SKM-1 (cell line): ENCODE measurements around the gene KASH5.

Experiments used
- DNase-seq: peaks from one replicate; lab custom pipeline; 2025; ENCODE audit not compliant: unreplicated experiment; lab: John Stamatoyannopoulos, UW

KASH5 gene

DNA sequence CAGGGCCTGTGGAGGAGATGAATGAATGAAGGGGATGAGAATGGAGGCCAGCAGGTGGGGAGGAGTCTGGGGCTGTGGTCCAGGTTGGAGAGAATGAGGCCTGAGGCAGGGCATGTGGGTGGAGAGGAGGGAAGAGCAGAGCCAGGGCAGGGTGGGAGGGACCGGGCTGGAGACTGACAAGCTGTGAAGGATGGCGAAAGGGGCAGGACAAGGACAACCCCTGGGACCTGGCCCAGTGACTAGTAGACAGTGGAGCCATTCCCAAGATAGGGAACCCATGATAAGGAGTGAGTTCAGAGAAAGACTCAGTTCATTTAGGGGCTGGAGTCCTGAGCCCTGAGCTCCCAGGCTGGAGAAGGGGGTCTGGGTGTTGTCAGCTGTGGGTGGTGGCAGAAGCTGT is 32.2 kb downstream of the KASH5 start:
- DNase-seq, result no peak

DNA sequence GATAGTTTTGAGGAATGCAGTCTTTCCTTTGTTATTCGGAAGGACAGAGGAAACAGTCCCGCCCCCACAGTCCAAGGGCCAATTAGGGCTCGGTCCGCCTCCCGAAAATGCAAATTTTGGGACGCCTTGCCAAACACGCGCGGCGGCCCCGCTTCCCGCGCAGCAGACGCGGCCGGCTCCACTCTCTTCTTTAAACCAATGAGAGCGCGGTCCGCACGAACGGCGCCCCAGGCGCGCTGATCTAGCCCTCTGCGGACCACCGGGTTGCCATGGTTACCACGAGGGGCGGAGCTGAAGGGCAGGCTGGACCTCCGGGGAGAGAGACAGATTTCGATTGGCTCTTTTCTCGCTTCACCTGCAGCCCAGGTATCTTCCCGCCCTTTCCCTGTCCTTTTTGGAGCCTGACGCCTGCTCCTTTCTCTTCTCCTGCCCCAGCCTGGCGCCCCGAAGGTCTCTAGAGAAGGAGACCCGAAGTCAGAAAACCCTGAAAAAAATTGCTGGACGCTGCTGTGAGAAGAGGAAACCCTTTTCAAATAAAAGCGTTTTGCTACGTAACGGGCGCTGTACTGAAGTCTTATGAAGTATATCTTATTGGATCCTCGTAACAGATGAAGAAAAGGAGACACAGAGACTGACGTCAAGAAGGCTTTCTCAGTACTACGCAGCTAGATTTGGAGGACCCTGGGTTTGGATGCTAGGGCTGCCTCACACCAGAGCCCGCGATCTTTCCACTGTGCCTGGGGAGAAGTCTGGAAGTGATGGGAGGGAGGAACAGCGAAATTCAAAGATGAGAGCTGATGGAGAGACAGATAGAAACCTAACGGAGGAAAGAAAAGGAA is 33.2 kb downstream of the KASH5 start:
- no peak for DNase-seq

DNA sequence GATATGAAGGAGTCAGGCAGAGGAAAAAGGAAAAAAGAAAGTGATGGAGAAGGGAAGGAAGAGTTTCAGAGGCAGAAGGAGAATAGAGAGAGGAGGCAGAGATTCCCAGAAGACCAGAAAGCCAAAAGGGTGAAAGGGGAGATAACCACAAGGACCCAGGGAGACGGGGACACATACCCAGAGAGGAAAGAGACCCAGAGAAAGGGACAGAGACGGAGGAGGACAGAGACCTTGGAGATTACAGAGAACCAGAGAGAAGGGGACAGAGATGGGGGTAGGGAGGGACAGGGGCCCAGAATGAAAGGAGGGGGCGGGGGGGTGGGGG is 33.8 kb downstream of the KASH5 start:
- no peak for DNase-seq

DNA sequence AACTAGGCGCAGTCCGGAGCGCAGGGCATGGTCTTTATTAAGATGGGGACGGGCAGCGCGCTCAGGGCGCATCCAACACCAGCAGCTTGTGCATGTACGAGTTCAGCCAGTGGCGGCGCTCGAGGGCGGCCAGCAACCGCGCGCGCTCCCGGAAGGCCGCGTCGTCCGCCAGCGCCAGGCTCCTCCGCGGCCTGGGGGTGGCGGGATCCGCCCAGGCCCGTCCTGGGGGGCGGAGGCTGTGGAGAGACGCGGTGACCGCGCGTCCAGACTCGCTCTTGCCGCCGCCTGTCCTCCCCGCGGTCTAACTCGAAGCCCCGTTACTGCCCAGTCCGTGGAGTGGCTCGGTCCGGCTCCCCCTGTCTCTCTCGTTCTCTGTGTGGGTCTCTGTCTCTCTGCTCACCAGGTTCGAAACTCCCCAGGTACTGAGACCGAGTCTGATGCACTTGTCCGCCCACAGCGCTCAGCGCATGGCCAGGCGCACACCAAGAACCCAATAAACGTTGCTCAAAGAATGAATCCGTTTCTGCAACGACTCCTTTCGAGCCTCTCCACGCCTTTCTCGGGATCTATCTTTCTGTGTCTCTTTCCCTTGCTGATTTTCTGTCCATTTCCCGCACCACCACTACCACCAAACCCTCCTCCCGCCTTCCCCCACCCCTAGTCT is 34.5 kb downstream of the KASH5 start:
- no peak for DNase-seq

DNA sequence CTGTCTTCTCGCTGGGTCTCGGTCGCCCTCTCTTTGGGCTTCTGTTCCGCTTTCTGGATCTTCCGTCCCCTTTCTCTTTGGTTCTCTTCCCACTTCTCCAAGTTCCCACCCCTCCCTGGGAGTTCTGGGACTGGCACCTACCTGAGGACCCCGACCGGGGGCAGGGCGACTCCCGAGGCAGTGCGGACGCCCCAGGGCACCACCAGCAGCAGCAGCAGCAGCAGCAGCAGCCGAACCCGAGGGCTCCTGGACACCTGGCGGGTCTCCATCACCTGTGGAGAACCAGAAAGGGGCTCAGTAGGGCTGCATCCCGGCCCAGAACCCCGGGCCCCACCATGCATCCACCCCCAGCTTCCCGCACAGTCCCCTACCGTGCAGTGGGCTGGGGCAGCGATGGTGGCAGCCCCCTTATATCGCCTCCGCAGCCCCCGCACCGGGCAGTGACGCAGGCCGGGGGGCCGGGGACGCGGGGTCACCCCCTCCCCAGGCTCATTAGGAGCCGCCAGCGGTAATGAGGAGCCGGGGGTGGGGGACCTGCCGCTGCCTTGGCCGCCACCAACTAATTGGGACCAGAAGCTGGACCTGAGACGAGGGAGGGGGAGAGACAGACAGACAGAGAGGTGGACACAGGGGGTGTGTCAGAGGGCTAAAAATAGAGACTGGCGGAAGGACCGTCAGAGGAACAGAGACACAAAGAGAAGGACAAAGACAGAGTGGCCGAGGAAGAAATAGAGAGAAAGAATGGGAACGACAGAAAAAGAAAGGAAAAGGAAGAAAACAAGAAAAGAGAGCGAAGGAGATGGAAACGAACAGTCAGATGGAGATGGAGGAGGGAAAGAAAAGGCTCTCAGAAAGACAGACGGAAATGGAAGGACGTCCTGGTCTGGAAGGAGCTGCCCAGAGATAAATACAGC is 35.3 kb downstream of the KASH5 start, which contains the start of gene PTH2:
Gene PTH2, minus strand, starts transcription at position 371 of the 914 bp plus-strand sequence. Its CDS starts 102 bp downstream, at position 269.
- DNase-seq, result no peak

DNA sequence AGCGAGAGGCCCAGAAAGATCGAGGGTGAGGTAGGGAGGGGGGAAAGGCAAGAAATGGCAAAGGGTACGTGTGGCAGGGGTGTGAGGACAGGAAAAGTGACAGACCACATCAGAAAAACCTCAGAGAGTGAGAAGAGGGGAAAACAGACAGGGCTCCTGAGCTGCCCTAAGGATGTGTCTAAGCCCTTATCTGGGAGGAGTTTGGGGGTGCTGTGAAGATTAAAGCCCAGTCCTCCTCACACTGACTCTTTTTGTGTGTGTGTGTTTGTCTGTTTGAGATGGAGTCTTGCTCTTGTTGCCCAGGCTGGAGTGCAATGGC is 35.9 kb downstream of the KASH5 start:
- no peak for DNase-seq

DNA sequence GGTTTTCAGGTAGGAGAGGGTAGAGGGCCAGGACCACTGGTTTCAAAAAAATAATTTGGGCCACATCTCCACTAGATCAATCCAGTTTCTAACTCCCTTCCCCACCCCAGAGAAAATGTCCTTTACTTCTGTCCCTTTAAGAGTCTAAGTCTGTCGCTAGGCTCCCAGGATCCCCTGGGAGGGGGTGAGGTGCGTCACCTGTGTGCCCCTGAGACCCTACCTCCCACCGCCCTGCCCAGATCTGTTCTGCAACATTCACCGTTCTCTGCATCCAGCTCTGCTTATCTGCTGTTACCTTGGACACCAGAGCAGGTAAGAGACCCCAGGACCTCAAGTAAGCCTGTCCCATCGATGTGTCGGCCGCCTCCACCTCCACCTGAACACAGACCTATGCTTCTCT is 37.1 kb downstream of the KASH5 start, which contains the start of gene GFY:
Gene GFY, plus strand, starts transcription at position 211 of the 400 bp plus-strand sequence. CDS start 1,043 bp downstream, outside the sequence.
- DNase-seq, result no peak

DNA sequence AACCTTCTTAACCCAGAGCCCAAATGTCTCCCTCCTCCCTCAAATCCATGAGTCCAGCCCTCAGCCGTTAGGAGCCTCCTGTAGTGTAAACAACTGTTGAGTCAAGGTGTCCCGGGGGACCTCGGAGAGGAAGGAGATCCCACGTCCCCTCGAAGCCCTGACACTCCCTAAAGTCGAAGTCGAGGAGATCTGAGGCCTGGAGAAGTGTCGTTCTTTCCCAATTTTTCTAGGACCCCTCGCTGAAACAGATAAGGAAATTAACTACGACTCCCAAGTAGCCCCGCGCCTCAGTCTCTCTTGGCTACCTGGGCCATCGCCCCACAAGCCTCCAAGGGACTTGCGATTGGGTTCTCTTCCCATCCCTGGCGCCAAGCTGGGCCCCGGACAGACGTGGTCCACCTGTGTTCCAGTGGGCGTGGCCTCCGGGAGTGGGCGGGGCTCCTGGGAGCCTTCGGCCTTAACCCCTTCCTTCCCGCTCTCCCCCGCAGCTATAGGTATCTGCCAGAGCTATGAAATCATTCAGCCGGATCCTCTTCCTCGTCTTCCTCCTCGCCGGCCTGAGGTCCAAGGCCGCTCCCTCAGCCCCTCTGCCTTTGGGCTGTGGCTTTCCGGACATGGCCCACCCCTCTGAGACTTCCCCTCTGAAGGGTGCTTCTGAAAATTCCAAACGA is 38.0 kb downstream of the KASH5 start:
- DNase-seq, result no peak

DNA sequence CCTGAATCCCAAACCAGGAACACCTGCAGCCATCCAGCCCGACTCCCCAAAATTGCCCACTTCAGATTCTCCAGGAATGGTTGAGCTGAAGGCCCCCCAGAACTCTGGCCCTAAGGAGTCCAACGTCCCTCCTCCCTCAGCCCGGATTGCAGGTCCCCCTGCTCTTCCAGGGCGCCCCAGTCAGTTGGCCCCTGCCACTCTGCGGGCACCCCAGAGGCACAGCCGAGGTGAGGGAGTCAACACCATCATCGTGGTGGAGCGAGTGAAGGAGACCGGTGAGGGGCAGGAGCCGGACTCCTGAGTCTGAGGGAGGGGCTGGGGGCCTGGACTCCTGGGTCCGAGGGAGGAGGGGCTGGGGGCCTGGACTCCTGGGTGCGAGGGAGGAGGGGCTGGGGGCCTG is 39.3 kb downstream of the KASH5 start:
- DNase-seq, result no peak

DNA sequence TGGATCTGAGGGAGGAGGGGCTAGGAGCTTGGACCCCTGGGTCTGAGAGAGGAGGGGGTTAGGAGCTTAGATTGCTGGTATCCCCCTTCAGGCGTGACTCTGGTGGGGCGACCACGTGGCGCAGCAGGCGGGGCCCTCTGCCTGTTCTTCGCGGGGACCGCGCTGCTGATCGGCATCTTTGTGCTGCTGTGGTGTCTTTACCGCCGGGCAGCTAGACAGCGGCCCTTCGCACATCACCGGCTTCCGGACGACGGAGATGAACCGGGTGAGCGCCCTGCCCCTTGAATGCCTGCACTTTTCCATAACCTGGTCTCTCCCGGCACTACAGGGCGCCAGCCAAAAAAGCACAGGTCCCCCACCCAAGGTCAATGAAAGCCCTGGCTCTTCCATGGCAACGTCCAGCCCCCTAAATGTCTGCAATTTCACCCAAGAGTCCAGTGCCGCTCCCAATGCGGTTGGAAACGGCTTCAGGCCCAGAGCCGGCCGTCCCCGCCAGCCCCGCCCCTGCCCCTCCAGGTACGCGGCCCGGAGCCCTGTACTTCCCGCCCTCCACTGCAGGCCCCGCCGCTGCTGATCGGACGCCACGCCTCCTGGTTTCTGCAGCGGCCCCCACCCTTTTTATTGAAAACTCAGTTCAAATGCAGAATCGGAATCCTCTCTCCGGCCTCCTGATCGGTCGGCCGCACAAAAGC is 40.0 kb downstream of the KASH5 start:
- no peak for DNase-seq

DNA sequence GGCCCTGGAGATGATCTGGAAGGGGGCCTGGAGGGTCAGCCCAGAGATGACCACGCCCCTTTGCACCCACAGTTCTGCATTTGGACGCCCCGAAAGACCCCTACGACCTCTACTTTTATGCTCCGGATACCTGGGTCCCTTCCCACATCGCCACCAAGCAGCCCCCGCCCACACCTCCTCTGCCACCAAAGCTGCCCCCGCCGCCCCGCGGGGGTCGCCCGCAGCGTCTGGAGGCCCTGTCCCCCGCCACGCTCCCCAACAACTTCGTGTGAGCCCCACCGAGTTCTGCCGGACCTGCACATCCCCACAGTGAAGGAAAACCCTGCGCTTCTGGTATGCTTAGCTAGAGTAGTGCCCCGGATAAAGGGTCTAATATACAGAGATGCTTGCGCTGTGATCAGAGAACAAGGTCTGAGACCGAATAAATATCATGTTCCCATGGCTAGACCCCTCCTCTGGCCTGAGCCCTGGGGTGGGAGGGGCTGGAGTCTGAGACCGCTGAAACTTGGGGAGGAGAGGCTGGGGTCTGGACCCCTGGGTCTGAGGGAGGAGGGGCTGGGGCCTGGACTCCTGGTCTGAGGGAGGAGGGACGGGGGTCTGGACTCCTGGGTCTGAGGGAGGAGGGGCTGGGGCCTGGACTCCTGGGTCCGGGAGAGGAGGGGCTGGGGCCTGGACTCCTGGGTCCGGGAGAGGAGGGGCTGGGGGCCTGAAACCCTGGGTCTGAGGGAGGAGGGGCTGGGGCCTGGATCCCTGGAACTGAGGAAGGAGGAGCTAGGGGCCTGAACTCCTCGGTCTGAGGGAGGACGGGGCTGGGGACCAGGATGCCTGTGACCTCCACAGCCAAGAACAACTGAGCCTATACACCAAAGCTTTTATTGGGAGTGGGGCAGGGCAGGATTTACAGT is 40.8 kb downstream of the KASH5 start:
- no peak for DNase-seq

DNA sequence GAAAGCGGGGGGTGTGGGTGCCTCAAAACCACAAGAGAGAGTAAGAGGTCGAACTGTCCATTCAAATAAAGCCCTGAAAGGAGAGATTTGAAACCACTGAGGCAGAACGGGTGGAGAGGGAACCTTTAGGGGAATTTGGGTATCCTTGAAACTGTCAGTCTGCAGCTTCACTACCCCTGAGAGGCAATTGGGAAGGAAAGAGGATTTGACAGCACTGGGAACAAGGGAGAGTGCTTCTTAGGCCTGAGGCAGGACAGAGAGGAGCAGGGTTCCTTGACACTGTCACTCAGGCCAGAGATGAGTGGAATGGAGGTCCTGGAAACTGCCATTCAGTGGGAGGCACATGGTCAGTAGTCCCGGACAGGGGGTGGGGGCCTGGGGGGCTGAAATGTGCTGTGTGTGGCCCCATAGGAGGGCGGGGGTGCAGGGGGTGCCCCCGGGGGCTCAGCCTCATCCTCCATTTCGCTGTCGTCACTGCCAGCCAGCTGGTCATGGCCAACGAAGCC is 42.2 kb downstream of the KASH5 start:
- no peak for DNase-seq

DNA sequence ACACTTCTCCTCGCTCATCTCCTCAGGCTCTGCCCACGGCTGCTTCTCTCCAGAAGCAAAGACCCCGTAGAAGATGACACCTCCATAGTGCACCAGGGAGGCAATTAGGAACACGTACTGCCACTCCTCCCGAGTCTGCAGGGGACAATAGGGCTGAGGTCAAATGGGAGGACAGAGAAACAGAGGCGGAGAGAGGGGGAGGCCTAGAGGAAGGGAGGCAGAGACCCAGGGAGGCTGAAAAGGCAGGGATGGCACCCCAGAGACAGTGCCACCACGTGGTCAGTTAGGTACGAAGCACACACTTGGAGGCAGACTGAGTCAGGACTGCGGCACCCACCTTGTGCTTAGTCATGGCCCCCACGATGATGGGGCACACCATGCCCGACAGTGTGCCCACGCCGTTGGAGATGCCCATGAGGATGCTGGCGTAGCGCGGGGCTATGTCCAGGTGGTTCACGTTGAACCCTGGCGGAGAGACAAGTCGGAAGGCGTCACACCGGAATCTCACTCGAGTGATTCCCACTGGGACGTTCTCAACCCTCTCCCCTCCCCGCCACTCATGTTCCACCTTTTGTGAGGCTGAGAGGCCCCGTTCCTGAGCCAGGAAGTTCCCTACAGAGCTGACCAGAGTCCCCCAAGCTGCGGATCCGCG is 42.8 kb downstream of the KASH5 start:
- peak; percentile 11 for DNase-seq

DNA sequence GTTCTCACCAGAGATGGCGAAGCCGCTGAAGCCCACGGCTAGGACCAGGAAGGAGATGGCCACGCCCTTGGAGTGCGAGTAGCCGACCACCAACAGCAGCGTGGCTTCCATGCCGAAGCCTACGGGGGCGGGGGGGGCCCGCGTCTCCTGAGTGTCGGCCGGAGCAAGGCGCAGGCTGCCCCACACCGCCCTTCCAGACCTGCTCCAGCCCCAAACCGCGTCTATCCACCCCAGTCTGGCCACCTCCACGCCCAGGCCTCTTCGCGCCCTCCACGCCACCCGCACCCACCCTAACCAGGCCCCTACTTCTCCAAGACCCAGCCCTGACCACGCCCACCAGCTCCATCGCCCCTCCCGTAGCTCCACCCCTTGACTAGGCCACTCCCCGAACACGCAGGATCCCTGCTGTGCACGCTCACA is 43.3 kb downstream of the KASH5 start:
- DNase-seq, result no peak

DNA sequence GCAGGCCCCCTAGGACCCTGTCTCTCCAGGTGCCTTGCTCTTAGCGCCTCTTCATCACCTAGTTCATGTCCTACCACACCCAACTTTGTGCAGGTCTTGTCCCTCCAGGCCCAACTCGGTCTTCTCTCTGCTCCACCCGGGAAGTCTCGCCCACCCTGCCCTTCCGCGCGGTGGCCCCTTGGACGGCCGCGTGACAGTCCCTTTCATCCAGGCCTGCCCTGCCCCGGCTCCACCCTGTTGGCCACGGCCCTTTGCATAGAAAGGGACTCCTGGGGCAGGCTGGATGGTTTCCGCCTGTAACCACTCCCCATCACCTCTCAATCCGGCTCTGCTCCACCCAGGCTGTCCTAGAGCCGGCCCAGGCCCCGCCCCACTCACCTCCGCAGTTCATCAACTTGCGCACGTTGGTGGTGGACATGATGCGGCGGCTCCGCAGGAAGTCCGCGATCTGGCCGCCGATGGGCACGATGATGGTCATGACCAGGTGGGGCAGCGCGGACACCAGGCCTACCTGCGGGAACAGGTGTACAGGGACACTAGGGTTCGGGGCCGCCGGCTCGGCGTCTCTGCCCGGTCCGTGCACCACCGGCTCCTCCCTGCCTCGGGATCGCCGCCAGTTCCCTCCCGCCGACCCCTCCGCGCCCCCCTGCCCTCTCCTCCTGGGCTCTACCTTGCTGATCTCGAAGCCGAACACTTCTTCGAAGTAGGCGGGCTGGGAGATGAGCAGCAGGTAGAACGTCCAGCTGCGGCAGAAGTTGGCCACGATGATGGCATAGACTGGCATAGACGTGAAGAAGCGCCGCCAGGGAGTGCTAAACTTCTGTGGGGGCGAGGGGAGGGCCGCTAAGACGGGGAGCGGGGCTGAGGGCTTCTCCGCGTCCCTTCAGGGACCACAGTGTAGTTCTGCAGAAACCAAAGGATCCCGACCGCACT is 44.4 kb downstream of the KASH5 start:
- DNase-seq, result no peak

DNA sequence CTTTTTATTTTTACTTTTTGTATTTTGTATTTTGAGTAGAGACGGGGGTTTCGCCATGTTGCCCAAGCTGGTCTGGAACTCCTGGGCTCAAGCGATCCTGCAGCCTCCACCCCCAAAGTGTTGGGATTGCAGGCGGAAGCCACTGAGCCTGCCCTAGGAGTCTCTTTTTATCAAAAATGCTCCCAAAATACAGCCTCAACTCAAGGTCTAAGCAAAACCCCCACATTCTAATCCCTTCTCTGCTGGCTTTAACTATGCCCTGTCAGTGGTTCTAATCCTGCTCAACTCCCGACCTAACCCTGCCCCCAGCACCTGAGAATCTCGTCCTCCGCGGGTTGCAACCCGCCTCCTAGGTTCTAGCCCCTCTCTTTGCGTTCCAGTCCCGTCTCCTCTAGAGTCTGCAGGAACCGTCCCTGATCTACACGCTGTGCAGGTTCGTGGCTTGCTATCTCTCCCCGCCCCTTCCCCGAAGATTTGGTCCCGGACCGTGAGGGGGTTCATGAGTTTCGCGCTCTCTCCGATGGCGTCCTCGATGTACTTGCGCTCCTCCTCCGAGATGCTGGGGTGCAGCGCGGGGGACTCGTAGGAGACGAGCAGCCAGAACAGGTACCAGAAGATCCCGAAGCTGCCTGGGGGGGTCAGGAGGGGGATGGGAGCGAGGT is 45.3 kb downstream of the KASH5 start:
- DNase-seq, result no peak
